Nephron (organoid): Measurements from ENCODE around the gene ADGRG1.
A peak's percentile ranks its signal among the peaks of the same experiment; 100 is the strongest.

Experiments
- H3K27ac Mint-ChIP-seq, 3 experiments: 2 replicates each; pipeline ENCODE4 v1.8.0; 2020; ENCODE audit warnings: mixed read lengths in 3 of 3, mild to moderate bottlenecking in 2 of 3, moderate library complexity in 1 of 3
- H3K27me3 Mint-ChIP-seq: 2 replicates; pipeline ENCODE4 v1.8.0; 2021; ENCODE audit warnings: low read depth, mild to moderate bottlenecking, moderate library complexity, mixed read lengths
- H3K36me3 Mint-ChIP-seq: 2 replicates; pipeline ENCODE4 v1.8.0; 2020; ENCODE audit warnings: low read depth, mixed read lengths
- H3K4me1 Mint-ChIP-seq: 2 replicates; pipeline ENCODE4 v1.8.0; 2020; ENCODE audit warnings: mixed read lengths
- H3K4me3 Mint-ChIP-seq, 3 experiments: 2 replicates each; pipeline ENCODE4 v1.8.0; 2020; ENCODE audit warnings: mild to moderate bottlenecking in 3 of 3, mixed read lengths in 3 of 3, moderate library complexity in 2 of 3
- H3K9me3 Mint-ChIP-seq: 2 replicates; pipeline ENCODE4 v1.8.0; 2020; ENCODE audit warnings: mixed read lengths
- TF ChIP-seq, protein P1 (sequence below), 3 experiments: fragments of 200-600 bp; sonication (generic); IDR thresholded peaks; one replicate each; pipeline ENCODE4 v1.5.0; 2021; ENCODE audit warnings: antibody characterized with exemption in 3 of 3; ENCODE audit not compliant: unreplicated experiment in 3 of 3

Gene ADGRG1

DNA sequence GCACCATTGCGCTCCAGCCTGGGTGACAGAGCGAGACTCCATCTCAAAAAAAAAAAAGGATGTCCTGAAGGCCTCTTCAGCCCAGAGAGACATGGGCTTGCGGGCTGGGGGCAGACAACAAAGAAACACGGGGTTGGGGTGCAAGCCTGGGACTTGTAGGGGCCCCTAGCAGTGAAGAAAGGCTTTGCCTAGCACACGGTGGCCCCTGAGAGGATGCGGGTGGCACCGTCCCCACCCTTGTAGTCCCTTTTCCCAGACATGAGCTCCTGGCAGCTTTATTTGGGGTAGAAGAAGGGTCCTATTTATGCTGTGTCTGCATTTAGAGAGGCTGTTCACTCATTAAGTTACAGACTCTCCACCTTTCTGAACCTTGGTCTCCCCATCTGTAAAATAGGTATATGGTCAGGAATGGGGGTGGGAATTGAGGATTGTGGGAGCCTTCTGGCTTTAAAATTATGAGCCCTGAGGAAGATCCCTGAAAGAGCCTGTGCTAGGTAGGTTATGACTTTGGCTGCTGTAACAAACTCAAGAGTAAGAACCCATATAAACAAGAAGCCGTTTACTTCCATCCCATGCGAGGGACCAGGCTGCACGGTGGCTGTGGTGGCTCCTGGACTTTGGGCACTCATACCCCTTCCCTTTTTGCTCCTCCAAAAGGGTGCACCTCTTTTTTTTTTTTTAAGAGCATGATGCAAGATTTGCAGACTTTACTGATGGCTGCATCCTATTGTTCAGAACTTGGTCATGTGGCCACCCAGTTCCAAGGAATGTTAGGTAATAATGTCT lies 20.6 kb upstream of the ADGRG1 start:
- H3K4me1 Mint-ChIP-seq, result peaks cover 35% of the 10 kb centered on the region
- no peak overlapping the region for H3K27ac Mint-ChIP-seq
- H3K4me3 Mint-ChIP-seq, result no peak overlapping the region
- H3K27me3 Mint-ChIP-seq, result peaks cover 18% of the 10 kb centered on the region
- no peaks in the 10 kb centered on the region for H3K36me3 Mint-ChIP-seq
- TF ChIP-seq, protein P1, sequence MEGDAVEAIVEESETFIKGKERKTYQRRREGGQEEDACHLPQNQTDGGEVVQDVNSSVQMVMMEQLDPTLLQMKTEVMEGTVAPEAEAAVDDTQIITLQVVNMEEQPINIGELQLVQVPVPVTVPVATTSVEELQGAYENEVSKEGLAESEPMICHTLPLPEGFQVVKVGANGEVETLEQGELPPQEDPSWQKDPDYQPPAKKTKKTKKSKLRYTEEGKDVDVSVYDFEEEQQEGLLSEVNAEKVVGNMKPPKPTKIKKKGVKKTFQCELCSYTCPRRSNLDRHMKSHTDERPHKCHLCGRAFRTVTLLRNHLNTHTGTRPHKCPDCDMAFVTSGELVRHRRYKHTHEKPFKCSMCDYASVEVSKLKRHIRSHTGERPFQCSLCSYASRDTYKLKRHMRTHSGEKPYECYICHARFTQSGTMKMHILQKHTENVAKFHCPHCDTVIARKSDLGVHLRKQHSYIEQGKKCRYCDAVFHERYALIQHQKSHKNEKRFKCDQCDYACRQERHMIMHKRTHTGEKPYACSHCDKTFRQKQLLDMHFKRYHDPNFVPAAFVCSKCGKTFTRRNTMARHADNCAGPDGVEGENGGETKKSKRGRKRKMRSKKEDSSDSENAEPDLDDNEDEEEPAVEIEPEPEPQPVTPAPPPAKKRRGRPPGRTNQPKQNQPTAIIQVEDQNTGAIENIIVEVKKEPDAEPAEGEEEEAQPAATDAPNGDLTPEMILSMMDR (IDR thresholded peaks at IDR 0.05; ENCODE audit: unreplicated experiment in 3 of 3), result no peak
- H3K9me3 Mint-ChIP-seq, result no peaks in the 10 kb centered on the region

DNA sequence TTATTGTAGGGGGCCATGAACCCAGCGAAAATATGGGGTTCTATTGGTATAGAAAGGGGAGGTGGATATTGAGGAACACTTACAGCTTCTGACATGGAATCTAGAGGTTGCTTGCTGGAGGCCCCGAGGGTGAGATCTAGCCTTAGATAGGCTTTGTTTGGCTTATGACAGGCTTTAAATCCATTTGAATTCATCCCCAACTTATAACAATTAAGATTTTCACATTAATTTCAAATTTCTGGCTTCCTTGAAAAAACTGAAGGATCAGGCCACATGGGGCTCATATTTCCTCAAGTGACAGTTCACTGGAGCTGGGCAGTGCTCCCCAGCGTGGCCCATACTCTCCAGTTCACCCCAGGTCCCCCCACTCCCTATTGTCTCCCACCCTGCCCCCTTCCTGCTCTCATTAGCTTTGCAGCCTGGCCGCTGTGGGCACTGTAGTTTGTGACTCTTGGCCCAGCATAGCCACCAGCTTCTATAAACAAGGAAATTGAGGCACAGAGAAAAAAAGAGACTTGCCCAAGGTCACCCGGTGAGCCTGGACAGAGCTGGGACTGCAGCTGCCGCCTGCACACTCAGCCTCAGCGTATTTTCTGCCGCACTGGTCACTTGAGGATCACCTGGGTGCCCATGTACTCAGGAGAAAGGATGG lies 19.8 kb upstream of the ADGRG1 start:
- Mint-ChIP-seq H3K4me3 (no peak overlapping the region), H3K36me3 (no peaks in the 10 kb centered on the region), H3K27ac (no peak overlapping the region), H3K27me3 (peaks cover 16% of the 10 kb centered on the region), H3K9me3 (no peaks in the 10 kb centered on the region), H3K4me1 (peaks cover 40% of the 10 kb centered on the region)
- TF ChIP-seq, protein P1 (IDR thresholded peaks at IDR 0.05; ENCODE audit: unreplicated experiment in 3 of 3), result no peak

DNA sequence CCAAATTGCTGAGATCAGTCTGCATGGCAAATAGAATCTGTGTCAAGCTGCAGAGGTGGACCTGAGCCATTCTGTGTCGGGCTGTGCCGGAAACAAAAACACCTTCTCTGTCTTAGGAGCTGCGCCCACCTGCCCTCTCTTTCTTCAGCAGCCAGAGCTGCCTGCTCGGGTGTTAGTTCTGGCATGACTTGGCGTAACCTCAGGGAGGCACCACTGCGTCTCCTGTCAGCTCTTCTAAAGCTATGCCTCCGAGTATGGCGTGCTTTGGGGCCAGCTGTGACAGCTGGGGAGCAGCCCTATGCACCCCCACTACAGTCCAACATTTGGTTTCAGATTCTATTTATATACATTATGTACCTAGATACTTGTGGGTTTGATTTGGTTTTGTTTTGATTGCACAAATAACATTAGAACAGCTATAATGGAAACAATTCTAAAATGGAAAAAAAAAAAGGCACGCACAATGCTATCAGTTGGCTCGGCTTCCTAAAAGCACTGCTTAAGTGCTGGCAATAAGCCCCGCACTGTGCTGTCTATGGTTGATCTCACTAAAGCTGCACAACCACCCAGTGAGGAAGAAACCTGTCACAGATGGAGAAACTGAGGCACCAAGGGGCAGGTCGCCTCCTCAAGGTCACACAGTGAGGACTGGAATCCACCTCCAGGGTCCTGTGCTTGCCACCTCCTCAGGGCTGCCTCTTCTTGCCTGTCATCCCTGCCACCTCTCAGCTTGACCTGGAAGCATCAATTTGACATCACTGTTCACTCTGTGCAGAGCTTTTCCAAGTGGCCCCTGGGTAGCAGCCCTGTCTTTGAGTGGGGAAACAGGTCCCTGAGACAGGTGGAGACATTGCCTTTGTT lies 18.7 kb upstream of the ADGRG1 start:
- Mint-ChIP-seq H3K36me3 (no peaks in the 10 kb centered on the region), H3K4me3 (no peak overlapping the region), H3K27me3 (peaks cover 17% of the 10 kb centered on the region), H3K27ac (peak overlapping the region; percentile 42 to 72 (median 45)), H3K4me1 (peaks cover 47% of the 10 kb centered on the region), H3K9me3 (no peaks in the 10 kb centered on the region)
- TF ChIP-seq, protein P1 (IDR thresholded peaks at IDR 0.05; ENCODE audit: unreplicated experiment in 3 of 3), result no peak

DNA sequence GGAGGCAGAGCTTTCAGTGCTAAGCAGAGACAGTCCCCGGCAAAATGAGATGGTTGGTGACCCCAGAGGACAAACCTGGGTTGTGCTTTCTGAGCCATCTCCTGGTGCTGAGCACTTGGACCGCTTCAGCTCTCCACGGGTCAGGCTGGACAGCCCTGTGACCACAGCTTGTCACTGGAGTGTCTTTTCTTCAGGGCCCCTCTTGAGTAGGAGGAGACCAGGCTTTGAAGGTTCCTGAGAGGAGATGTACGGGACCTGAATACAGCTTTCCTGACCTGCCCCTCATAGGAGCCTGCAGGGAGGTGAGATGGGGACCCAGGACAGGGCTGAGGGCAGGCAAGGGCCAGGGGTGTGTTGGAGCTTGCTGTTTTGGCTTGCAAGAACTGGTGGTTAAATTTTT lies 17.8 kb upstream of the ADGRG1 start:
- no peaks in the 10 kb centered on the region for H3K9me3 Mint-ChIP-seq
- H3K36me3 Mint-ChIP-seq, result no peaks in the 10 kb centered on the region
- H3K4me3 Mint-ChIP-seq, result no peak overlapping the region
- H3K4me1 Mint-ChIP-seq, result peaks cover 43% of the 10 kb centered on the region
- peaks cover 13% of the 10 kb centered on the region for H3K27me3 Mint-ChIP-seq
- TF ChIP-seq, protein P1 (IDR thresholded peaks at IDR 0.05; ENCODE audit: unreplicated experiment in 3 of 3), result no peak
- no peak overlapping the region for H3K27ac Mint-ChIP-seq

DNA sequence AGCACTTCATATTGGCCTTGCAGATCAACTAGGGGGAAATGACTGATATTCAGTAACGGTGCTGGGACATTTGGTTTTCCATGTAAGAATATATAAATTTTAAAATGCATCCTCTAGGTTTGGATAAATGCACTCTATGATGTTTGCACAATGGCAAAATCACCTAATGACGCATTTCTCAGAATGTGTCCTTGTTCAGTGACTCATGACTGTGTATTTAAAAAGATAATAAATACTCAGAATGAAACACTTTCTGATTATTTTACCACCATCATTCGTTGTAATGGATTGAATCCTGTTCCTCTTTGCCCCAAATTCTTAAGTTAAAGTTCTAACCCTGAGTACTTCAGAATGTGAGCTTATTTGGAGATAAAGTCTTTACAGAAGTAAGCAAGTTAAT lies 17.2 kb upstream of the ADGRG1 start:
- Mint-ChIP-seq H3K27ac (no peak overlapping the region), H3K4me1 (peaks cover 43% of the 10 kb centered on the region), H3K36me3 (no peaks in the 10 kb centered on the region), H3K27me3 (peaks cover 13% of the 10 kb centered on the region), H3K4me3 (no peak overlapping the region), H3K9me3 (no peaks in the 10 kb centered on the region)
- TF ChIP-seq, protein P1 (IDR thresholded peaks at IDR 0.05; ENCODE audit: unreplicated experiment in 3 of 3), result no peak
